ENCODE data around the gene RANBP10. TPM values are rescaled to one million over a fixed set of nuclear protein-coding genes. Genes with fewer than 3 reads are reported as not detected.

The RANBP10 gene
- total and polyA plus RNA-seq, 2 donors (not counting 3 experiments of a cell fraction or from before 2014, with no cell fraction given): 25.6 to 28.8 TPM

DNA sequence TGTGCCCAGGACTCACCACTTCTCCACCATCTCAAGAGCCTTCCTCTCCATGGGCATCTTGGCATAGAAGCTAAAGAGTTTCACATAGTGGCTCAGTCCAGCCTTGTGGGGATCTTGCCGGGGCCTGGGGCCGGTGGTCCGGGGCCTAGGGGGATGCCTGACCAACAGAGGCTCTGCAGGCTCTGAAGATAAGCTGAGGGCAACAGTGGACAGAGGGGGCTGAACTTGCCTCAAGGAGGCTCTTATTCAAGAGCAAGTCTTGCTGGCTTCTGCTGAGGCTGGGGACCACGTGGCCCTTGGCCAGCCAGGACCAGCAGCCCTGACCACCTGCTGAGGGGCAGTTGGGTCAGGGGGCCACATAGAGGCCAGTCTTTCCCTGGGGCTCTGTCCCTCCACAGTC is 22.3 kb upstream of the RANBP10 start:
- H3K9ac ChIP-seq (replicated peaks; ENCODE audit: extremely low read depth, insufficient read depth, low read length): no peak overlapping the region
- ChIA-PET CTCF (interaction anchor here (0.8 to 3.9 kb wide), 2 partner anchors 12 to 13 kb away, joined by 4 to 31 read pairs; no protein-coding TSS in a partner anchor), POLR2A (no interaction called here)
- no peaks in the 10 kb centered on the region for H4K20me1 ChIP-seq (replicated peaks; ENCODE audit: control insufficient read depth, extremely low read depth, insufficient read depth, low read length)
- no peaks in the 10 kb centered on the region for H3K27me3 ChIP-seq (ENCODE audit: control insufficient read depth in 2 of 2, insufficient read depth in 2 of 2, low read length in 2 of 2)
- no peaks in the 10 kb centered on the region for H3K9me3 ChIP-seq (replicated peaks; ENCODE audit: control insufficient read depth, insufficient read depth, low read length)
- H3K36me3 ChIP-seq (ENCODE audit: control insufficient read depth in 2 of 2, extremely low read depth in 1 of 2, insufficient read depth in 2 of 2, low read length in 2 of 2): peaks cover 4 to 37% of the 10 kb centered on the region in 2 experiments
- TF ChIP-seq GATA2 (IDR thresholded peaks at IDR 0.05; ENCODE audit: insufficient read depth, insufficient read length, low read depth, low read length) (no peak), POLR2AphosphoS5 (IDR thresholded peaks at IDR 0.05; ENCODE audit: insufficient read depth, low read depth, low read length) (no peak), EZH2 (IDR thresholded peaks at IDR 0.05; ENCODE audit: borderline replicate concordance, low read depth, low read length, severe bottlenecking) (no peak), JUN (IDR thresholded peaks at IDR 0.05; ENCODE audit: borderline replicate concordance, insufficient read depth, insufficient read length, low read depth) (no peak), FOS (IDR thresholded peaks at IDR 0.05; ENCODE audit: borderline replicate concordance, insufficient read depth, low read length) (no peak), MYC (IDR thresholded peaks at IDR 0.05; ENCODE audit: low read depth, low read length) (no peak), POLR2A (IDR thresholded peaks at IDR 0.05; ENCODE audit: low read depth, low read length) (no peak)
- TF ChIP-seq, protein P1, sequence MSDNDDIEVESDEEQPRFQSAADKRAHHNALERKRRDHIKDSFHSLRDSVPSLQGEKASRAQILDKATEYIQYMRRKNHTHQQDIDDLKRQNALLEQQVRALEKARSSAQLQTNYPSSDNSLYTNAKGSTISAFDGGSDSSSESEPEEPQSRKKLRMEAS (IDR thresholded peaks at IDR 0.05; ENCODE audit: insufficient read depth, insufficient read length): no peak
- TF ChIP-seq, protein P2, sequence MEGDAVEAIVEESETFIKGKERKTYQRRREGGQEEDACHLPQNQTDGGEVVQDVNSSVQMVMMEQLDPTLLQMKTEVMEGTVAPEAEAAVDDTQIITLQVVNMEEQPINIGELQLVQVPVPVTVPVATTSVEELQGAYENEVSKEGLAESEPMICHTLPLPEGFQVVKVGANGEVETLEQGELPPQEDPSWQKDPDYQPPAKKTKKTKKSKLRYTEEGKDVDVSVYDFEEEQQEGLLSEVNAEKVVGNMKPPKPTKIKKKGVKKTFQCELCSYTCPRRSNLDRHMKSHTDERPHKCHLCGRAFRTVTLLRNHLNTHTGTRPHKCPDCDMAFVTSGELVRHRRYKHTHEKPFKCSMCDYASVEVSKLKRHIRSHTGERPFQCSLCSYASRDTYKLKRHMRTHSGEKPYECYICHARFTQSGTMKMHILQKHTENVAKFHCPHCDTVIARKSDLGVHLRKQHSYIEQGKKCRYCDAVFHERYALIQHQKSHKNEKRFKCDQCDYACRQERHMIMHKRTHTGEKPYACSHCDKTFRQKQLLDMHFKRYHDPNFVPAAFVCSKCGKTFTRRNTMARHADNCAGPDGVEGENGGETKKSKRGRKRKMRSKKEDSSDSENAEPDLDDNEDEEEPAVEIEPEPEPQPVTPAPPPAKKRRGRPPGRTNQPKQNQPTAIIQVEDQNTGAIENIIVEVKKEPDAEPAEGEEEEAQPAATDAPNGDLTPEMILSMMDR (IDR thresholded peaks at IDR 0.05; ENCODE audit: extremely low read depth in 1 of 2, insufficient read depth in 1 of 2, low read depth in 1 of 2, low read length in 2 of 2): no peak
- H2AFZ ChIP-seq (ENCODE audit: low read depth, low read length): no peak overlapping the region
- no peaks in the 10 kb centered on the region for H3K9me1 ChIP-seq (replicated peaks; ENCODE audit: control insufficient read depth, extremely low read depth, insufficient read depth, low read length)
- dilution Hi-C loops (cut with MboI; ENCODE audit: extremely low pct_ligation_motif_present, low sequenced_read_pairs) (no loop called here), intact Hi-C loops (cut with micrococcal nuclease) (no loop called here)
- no peak overlapping the region for H3K4me3 ChIP-seq (replicated peaks in 1 of 3; ENCODE audit: insufficient read depth in 1 of 3, low read depth in 1 of 3, low read length in 3 of 3)
- H3K4me1 ChIP-seq (ENCODE audit: control insufficient read depth, extremely low read depth, insufficient read depth, low read length): peaks cover 7% of the 10 kb centered on the region
- no peak overlapping the region for H3K4me2 ChIP-seq (ENCODE audit: insufficient read depth, low read length)
- H3K27ac ChIP-seq (ENCODE audit: insufficient read depth, low read depth, low read length): no peak overlapping the region
- DNase-seq (ENCODE audit: low read depth, low spot score) (no peak), FAIRE-seq (no peak)
- H3K79me2 ChIP-seq (ENCODE audit: control insufficient read depth, insufficient read depth, low read length): peaks cover 11% of the 10 kb centered on the region
- no TSS peak for BruUV-seq (replicated peaks)

Data from endothelial cell of umbilical vein (primary cell).